HG03103 (cell line): ENCODE results near the gene ZCCHC4.
A peak's percentile ranks its signal among the peaks of the same experiment; 100 is the strongest.

ENCODE experiments used
- ATAC-seq: cut with Tn5 transposase; IDR thresholded peaks from one replicate; pipeline ENCODE4 v1.9.1; 2021; ENCODE audit warnings: low read depth; ENCODE audit not compliant: unreplicated experiment

The ZCCHC4 gene

GRCh38 chr4:25312496-25313200 lies at the start of gene ZCCHC4:
Gene ZCCHC4, plus strand, starts transcription at chr4:25312774. Its CDS starts 36 bp downstream, at chr4:25312810.
- ATAC-seq: peak; percentile 73

GRCh38 chr4:25271866-25272265 lies 40.7 kb upstream of the ZCCHC4 start:
- no peak for ATAC-seq

- ATAC-seq: no peak
These were observed 32.4 kb upstream of the ZCCHC4 start for GRCh38 chr4:25280210-25280609.

GRCh38 chr4:25283948-25284347 lies 28.6 kb upstream of the ZCCHC4 start:
- no peak for ATAC-seq

GRCh38 chr4:25284466-25284865 lies 28.1 kb upstream of the ZCCHC4 start:
- no peak for ATAC-seq

GRCh38 chr4:25290490-25291067 lies 22.0 kb upstream of the ZCCHC4 start:
- ATAC-seq: no peak

- ATAC-seq: no peak
These were observed 21.3 kb upstream of the ZCCHC4 start for GRCh38 chr4:25291158-25291733.

- ATAC-seq: peak; percentile 63
These were observed 14.9 kb upstream of the ZCCHC4 start for GRCh38 chr4:25297528-25298242.

GRCh38 chr4:25299476-25300203 lies 12.9 kb upstream of the ZCCHC4 start:
- ATAC-seq: no peak

- ATAC-seq: no peak
These were observed 11.1 kb upstream of the ZCCHC4 start for GRCh38 chr4:25301471-25301870.

GRCh38 chr4:25302626-25303025 lies 9.9 kb upstream of the ZCCHC4 start:
- ATAC-seq: no peak

- ATAC-seq: no peak
These were observed 9.0 kb upstream of the ZCCHC4 start for GRCh38 chr4:25303578-25303977.

- ATAC-seq: no peak
These were observed 6.0 kb upstream of the ZCCHC4 start for GRCh38 chr4:25306518-25307057.

- ATAC-seq: no peak
These were observed 5.0 kb upstream of the ZCCHC4 start for GRCh38 chr4:25307596-25307995.

GRCh38 chr4:25308306-25308705 lies 4.3 kb upstream of the ZCCHC4 start:
- ATAC-seq: no peak

- no peak for ATAC-seq
These were observed 3.8 kb upstream of the ZCCHC4 start for GRCh38 chr4:25308761-25309160.

- ATAC-seq: peak; percentile 55
These were observed 2.3 kb upstream of the ZCCHC4 start for GRCh38 chr4:25310066-25310802.

- no peak for ATAC-seq
These were observed 1.8 kb upstream of the ZCCHC4 start for GRCh38 chr4:25310803-25311166.

GRCh38 chr4:25313201-25313895 lies 774 bp downstream of the ZCCHC4 start:
- no peak for ATAC-seq
